Measurements from ENCODE around the gene TMEM192.

The TMEM192 gene

DNA sequence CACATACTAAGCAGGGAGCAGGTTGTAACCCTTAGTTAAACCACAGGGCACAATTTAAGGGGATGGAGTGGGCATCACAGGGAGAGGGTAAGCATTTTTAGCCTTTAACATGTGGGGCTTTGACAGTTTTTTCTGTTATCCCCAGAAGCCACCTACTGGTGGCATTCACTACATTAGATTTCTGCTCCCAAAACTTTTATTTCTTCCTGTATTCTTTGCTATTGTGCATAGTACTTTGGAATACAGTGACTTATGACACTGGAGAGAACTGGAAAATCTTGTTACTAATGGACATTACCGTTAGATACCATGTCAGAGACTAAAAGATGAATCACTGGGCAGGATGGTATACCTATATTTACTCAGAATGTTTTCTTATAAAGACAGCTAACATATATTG lies 51.7 kb downstream of the TMEM192 start:
- TF ChIP-seq, protein P1, sequence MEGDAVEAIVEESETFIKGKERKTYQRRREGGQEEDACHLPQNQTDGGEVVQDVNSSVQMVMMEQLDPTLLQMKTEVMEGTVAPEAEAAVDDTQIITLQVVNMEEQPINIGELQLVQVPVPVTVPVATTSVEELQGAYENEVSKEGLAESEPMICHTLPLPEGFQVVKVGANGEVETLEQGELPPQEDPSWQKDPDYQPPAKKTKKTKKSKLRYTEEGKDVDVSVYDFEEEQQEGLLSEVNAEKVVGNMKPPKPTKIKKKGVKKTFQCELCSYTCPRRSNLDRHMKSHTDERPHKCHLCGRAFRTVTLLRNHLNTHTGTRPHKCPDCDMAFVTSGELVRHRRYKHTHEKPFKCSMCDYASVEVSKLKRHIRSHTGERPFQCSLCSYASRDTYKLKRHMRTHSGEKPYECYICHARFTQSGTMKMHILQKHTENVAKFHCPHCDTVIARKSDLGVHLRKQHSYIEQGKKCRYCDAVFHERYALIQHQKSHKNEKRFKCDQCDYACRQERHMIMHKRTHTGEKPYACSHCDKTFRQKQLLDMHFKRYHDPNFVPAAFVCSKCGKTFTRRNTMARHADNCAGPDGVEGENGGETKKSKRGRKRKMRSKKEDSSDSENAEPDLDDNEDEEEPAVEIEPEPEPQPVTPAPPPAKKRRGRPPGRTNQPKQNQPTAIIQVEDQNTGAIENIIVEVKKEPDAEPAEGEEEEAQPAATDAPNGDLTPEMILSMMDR (IDR thresholded peaks at IDR 0.05; ENCODE audit: low read depth, low read length): peak; percentile 12
- DNase-seq (ENCODE audit: extremely low read depth, low read depth): no peak

DNA sequence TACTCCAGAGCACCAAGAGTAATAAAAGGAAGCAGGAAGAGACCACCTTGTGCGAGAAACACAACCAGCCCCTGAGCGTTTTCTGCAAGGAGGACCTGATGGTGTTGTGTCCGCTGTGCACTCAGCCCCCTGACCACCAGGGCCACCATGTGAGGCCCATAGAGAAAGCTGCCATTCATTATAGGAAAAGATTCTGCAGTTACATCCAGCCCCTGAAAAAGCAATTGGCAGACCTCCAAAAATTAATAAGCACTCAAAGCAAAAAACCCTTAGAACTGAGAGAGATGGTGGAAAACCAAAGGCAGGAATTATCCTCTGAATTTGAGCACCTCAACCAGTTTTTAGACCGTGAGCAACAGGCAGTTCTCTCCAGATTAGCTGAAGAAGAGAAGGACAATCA lies 53.3 kb downstream of the TMEM192 start:
- DNase-seq (ENCODE audit: extremely low read depth, low read depth): no peak
- TF ChIP-seq, protein P1 (IDR thresholded peaks at IDR 0.05; ENCODE audit: low read depth, low read length): no peak

DNA sequence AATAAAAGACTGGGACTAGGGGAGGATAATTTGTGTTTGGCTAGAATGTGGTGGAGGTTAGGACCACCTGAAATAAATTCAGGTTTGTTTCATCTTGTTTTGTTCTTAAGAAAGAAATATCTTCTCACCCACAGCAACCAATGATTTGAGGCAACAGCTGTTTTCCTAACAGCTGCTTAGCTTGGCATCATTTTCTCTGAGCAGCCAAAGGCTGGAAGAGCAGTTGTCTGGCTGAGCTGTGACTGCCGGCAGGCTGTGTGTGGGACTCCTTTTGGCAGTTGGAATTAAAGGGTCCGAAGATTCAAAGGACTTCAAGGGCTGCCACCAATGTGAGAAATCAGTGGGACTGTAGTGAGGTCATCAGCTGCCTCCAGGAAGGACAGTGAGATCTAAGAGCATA lies 54.0 kb downstream of the TMEM192 start:
- no peak for DNase-seq (ENCODE audit: extremely low read depth, low read depth)
- TF ChIP-seq, protein P1 (IDR thresholded peaks at IDR 0.05; ENCODE audit: low read depth, low read length): no peak

DNA sequence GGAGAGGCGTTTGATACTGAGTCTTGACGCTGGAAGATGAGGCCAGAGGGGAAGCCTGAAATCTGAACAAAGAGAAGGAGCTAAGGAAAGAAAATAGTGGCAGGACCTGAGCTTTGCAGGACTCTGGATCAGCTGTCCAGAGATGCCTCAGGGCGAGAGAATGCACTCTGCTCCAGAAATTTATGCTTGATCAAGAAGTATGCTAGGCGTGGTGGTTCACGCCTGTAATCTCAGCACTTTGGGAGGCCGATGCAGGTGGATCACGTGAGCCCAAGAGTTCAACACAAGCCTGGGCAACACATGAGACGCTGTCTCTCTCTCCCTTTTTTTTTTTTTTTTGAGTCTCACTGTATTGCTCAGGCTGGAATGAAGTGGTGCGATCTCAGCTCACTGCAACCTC lies 57.1 kb downstream of the TMEM192 start:
- DNase-seq (ENCODE audit: extremely low read depth, low read depth): no peak
- TF ChIP-seq, protein P1 (IDR thresholded peaks at IDR 0.05; ENCODE audit: low read depth, low read length): no peak

DNA sequence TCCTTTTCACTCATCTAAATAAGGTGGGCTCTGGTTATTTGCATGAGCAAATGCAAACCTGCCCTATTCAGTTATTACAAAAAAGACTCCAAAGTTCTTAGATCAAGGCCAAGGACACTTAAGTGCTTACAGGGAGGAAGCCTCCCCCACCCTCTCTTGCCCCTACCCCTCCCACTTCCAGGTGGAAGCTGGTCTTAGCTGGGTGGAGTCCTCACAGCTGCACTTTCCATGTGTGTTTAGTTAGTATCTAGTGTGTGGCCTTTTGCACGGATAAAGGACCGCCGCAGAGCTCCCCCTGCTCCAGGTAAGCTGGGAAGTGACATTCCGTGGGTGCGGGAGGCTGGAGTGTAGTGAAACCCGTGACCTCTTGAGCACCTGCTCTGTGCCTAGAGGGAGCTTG lies 59.0 kb downstream of the TMEM192 start, which contains the start of gene TRIM75:
Gene TRIM75 (plus strand): TSS at position 222 of the 400 bp plus-strand sequence. CDS start 5,282 bp downstream, outside the sequence.
- TF ChIP-seq, protein P1 (IDR thresholded peaks at IDR 0.05; ENCODE audit: low read depth, low read length): no peak
- DNase-seq (ENCODE audit: extremely low read depth, low read depth): no peak

DNA sequence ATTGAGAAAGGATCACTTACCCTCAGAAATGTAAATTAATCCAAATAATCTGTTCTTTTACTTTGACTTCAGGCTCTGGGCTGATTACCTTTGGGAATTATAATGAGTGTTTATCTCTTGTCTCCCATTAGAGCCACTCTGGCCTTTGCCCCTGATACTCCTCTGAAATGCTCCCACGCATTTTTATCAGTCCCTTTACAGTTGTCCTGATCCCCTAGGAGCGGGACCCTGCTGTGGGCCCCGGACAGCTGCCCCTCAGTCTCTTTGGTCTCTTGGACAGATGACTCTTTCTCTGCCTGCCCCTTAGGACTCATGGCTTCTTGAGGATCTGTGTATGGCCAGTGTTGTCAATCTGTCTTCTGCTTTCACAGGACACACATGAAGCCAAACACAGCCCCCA lies 60.0 kb downstream of the TMEM192 start:
- DNase-seq (ENCODE audit: extremely low read depth, low read depth): no peak

DNA sequence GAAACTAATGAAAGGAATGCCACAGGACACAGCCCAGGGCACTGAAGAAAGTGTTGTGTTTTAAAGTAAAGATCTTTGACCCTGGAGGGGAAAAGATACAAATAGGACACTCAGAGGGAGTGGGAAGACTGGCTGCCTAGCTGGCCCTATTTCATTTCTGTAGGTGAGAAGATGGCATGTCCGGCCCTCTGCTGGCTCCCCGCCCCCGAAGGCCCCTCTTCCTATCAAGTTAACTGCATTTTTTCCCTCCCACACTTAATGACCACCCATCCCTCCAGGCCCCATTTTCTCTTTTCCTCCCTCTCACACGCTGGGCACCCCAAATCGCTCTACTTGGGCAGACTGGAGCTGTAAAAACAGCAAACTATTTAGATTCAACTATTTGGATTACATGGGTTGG lies 64.5 kb downstream of the TMEM192 start:
- DNase-seq (ENCODE audit: extremely low read depth, low read depth): no peak
- TF ChIP-seq, protein P1 (IDR thresholded peaks at IDR 0.05; ENCODE audit: low read depth, low read length): no peak

More for the DNA sequence above, 60.0 kb downstream of the TMEM192 start:
- TF ChIP-seq, protein P1 (IDR thresholded peaks at IDR 0.05; ENCODE audit: low read depth, low read length): no peak
